Fibroblast of upper back skin (primary cell): ENCODE measurements around the gene ZNF519.
"Not testable (repeated sequence)": the region's sequence is repeated elsewhere in the genome, so short reads cannot be mapped to it uniquely, and the experiment has no call there.

ENCODE experiments used
- DNase-seq: peaks from one replicate; pipeline ENCODE4 v3.0.0-alpha.2; 2013

Gene ZNF519

DNA sequence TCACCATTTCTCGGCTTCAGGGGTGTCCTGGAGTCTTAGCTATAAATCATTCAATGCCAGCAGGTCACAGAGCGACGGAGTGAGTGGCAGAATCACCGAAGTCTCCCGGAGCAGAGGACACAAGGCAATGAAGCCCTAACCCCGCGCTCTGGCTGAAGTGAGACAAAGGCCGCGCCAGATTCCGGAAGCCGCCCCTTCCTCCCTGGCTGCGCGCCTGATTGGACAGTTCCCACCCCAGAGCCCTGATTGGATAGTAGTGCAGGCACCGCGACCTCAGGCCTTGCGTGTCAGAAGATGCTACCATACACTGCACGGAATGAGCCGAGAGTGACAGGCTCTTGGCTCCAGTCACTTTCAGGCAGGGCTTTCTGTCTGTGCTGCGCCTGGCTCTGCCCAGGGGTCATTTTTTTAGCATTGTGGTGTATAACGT is at the start of gene ZNF519:
TSS of gene ZNF519 (minus strand) at position 165 of the 430 bp plus-strand sequence. CDS start at position 7, 158 bp downstream.
- peak; percentile 97 for DNase-seq

DNA sequence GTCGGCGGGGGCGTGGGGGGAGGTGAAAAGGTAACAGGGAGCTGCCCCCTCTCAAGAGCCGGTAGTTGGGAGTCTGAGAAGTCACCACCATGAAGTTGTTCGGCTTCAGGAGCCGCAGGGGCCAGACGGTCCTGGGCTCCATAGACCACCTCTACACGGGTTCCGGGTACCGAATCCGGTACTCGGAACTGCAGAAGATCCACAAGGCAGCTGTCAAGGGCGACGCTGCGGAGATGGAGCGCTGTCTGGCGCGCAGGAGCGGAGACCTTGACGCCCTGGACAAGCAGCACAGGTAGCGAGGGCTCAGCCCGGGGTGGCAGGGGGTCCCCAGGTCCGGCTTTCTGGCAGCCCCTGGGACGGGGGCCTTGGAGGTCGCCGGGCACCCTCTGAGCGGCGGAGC is 47.1 kb upstream of the ZNF519 start:
- DNase-seq: no peak

DNA sequence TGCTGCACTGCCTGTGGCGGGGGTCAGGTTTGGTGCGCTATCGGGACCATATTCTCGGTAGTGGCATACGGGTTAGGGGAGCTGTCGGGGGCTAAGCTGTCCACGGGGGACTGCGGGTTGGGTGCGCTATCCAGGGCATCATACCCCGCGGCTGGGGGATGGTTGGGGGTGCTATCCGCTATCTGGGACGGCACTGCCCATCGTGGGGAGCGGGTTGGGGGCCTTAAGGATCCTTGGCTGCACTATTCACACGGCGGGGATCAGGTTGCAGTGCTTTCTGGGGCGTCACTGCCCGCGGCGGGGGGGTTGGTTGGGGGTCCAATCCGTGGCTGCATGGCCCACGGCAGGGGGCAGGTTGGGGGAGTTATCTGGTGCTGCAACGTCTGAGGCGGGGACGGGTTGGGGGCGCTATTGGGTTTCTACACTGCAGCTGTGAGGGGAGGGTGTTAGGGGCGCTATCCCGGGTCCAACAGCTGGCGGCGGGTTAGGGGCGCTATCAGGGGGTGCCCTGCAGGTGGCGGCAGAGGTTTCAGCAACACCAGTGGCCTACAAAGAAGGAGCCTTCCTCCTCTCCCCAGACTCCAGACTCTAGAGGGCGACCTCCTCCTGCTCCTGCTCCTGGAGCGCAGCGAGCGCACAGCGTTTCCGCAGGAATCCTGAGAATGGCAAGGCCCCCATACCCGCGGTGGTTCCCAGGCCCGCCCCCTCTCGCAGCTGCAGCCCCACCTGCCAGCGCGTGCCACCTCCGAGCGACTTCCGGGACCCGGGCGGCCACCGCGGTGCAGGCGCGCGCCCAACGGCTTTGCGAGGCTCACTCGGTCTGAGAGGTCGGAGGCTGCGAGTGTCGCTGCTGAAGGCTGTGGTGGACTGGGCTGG is 46.3 kb upstream of the ZNF519 start:
- DNase-seq: peak; percentile 39

- not testable (repeated sequence) for DNase-seq
Measured at GRCh38 chr18:14177540-14178320, 45.5 kb upstream of the ZNF519 start.

GRCh38 chr18:14175404-14175803 is 43.2 kb upstream of the ZNF519 start:
- not testable (repeated sequence) for DNase-seq

GRCh38 chr18:14174706-14175085 is 42.5 kb upstream of the ZNF519 start:
- no peak for DNase-seq

GRCh38 chr18:14174002-14174705 is 41.9 kb upstream of the ZNF519 start:
- not testable (repeated sequence) for DNase-seq

GRCh38 chr18:14173116-14173951 is 41.1 kb upstream of the ZNF519 start:
- not testable (repeated sequence) for DNase-seq

DNA sequence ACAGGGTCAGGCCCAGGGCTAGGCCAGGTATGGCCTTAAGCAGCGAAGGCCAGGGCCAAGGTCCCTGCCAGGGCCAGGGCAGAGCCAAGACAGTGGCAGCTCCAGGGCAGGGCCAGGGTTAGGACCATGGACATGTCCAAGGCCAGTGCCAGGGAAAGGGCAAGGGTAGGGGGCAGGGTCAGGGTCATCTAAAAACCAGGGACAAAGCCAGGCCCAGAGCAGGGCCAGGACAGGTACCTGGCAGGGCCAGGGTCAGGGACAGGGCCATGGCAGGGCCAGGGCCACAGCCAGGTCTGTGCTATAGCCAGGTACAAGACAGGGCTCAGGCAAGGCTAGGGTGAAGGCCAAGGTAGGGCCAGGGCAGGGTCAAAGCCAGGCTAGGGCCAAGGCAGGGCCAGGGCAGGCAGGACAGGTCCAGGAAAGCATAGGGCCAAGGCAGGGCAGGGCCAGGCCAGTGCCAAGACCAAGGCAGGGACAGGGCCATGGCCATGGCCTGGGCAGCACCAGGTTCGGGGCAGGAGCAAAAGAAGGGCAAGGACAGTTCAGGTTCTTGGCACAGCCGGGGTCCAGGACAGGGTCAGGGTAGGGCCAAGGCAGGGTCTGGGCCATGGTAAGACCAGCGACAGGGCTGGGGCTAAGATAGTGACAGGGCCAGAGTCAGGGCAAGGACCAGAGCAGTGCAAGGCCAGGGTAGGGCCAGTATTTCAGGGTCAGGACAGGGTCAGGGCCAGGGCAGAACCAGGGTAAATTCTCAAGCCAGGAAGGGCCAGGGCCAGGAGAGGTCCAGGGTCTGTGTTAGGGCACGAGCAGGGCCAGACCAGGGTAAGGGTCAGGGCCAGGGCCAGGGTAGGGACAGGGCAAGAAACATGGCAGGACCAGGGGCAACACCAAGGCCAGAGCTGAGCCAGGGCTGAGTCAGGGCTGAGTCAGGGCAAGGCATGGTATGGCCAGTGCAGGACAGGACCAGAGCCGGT is 40.2 kb upstream of the ZNF519 start:
- DNase-seq: not testable (repeated sequence)

- not testable (repeated sequence) for DNase-seq
Measured at GRCh38 chr18:14171301-14172141, 39.3 kb upstream of the ZNF519 start.

DNA sequence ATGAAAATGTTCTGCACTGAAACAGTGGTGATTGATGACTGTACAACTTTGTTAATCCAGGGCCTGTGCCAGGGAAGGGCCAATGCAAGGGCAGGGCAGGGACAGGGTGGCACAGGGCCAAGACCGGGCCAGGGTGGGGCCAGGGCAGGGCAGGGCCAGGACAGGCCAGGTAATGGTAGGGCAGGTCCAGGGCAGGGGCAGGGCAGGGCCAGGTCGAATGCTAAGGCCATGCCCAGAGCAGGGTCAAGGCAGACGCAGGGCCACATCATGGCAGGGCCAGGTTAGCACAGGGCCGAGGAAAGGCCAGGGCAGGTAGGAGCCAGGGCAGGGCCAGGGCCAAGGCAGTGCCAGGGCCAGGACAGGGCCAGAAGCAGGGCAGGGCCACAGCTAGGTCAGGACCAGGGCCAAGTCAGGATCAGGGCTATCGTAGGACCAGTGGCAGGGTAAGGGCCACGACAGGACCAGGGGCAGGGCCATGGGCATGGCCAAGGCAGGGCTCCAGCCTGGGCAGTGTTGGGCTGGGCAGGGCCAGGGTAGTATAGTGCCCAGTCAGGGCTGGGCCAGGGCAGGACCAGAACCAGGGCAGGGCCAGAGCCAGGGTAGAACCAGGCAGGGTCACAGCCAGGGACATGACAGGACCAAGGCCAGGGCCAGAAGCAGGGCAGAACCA is 38.3 kb upstream of the ZNF519 start:
- DNase-seq: not testable (repeated sequence)

DNA sequence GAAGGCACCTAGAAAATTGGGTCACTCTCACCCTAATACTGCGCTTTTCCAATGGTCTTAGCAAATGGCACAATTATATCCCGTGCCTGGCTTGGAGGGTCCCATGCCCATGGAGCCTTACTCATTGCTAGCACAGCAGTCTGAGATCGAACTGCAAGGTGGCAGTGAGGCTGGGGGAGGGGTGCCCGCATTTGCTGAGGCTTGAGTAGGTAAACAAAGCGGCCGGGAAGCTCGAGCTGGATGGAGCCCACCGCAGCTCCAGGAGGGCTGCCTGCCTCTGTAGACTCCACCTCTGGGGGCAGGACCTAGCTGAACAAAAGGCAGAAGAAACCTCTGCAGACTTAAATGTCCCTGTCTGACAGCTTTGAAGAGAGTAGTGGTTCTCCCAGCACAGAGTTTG is 30.7 kb upstream of the ZNF519 start:
- DNase-seq: not testable (repeated sequence)

DNA sequence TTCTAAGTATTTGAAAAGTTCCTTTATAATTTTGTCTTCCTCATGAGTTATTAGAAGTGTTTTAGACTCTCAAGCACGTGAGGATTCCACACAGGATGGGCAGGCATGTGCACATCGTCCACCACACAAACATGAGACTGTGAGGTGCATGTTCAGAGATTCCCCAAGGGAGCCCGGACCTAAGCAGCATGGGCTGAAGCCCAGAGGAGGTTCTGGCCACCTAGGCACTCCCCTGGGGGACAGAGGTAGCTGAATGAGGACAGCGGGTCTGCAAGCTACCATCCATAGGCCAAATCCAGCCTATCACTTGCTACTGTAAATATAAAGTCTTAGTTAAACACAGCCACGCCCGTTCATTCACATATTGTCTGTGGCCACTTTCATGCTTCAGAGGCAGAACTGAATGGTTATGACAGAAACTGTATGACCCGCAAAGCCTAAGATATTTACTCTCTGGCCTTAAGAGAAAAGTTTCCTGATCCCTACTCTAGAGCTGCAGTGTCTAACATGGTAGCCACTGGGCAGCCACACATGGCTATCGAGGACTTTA is 19.4 kb upstream of the ZNF519 start:
- DNase-seq: not testable (repeated sequence)

DNA sequence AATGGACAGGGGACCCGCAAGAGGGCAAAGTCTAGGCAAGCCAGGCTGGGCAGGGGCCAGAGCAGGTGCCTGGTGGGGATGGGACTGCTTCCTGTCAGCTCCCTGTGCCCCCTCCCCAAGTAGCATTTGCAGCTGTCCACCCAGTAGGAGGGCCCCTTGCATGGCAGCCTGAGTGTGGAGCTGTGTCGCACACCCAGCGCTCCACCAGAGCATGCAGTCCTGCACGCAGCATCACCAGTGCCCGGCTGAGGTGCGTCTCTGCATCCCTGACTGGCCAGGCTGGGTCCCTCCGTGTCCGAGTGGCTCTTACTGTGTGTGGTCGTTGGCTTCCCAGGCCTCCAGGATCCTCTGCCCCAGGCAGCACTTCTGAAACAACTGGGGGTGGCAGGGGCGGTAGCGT is 18.5 kb upstream of the ZNF519 start:
- DNase-seq: not testable (repeated sequence)

DNA sequence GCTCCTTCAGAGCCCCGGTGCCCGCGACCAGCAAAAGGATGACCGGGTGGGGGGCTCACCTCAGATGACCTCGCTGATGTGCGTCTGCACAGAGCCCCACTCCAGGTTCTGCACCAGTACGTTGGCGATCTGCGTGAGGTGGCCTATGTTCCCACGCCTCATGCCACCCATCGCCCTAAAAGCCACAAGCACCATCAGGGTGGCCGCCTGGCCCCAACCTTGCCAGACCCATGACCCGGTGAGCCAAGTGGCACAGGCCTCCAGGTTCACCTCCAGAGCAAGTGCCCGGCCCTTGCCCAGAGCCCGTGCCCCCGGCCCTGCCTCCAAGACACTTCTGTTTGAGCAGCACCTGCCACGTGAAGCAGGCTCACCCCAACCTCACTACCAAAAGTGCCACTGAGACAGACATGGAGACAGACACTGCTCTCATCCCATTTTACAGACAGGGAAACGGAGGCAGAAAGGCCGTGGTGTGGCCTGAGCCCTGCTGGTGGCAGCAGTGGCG is 17.7 kb upstream of the ZNF519 start:
- not testable (repeated sequence) for DNase-seq

DNA sequence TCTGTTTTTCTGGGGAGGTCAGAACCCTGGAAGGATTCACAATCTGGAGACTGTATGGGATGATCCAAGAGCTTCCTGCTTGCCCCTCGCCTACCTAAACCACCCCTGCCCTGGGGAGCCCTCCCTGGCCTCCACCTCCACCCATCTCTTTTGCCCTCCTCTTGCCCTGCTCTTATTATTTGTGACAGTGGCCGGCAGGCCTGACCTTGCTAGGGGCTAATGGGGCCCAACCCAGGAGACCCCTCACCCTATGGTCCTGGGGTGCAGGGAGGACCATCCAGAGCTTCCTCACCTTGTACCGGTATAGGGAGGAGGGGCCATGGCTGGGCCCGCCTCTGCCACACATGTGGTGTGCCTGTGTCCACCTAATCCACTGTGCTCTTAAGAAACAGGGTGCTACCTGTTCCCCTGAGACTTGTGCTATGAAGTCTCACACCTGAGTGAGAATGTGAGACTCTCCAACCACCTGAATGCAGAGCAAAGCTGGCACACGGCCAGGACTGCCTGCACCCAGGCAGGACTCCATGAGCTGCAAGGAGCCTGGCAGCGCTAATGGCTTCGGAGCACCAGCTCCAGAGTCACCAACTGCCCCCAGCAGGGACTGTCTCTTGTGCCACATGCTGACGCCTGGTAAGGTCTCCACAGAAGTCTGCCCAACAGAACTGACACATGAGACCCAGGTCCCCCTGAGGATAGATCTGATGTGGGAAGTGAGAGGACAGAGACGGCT is 17.1 kb upstream of the ZNF519 start:
- DNase-seq: not testable (repeated sequence)

DNA sequence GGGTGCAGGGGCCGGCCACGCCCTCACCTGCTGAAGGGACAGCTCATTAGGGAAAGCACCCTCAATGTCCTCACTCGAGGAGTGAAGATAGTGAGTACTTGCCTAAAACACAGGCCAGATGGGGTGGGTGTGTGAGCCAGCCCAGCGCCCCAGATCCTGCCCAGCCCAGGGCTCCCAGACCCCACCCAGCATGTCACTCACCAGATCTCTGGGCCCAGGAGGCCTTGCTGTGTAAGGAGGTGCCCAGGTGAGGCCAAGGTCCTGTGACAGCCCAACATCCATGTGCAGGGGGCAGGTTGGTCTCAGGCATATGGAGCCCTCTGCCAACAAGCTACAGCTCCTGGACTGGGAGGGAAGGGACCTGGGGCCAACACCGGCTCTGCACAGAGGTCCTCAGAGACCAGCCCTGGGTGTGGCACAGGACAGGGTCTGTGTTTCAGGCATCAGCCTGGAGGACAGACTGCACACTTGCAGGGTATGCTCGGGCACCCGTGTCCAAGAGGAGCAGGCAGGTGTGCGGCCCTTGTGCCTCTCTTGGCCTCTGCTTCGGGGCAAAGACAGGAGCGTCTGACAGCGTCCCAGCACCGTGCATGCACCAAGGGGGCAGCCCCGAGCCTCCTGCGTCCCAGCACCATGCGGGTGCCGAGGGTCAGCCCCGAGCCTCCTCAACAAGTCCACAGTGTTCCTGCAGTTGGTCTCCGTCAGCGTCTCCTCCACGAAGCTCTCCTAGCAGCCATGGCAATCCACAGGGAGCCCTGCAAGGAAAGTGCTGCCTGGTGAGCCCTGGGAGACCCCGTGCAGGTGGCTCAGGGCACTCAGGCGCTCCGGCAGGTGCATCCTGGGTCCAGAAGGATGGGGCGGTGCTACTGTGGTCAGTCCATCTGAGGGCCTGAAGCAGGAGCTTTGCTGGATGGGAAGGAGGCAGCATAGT is 16.0 kb upstream of the ZNF519 start:
- DNase-seq: not testable (repeated sequence)
